GM19452 (cell line): Measurements from ENCODE around the gene GPATCH1.
A peak's percentile ranks its signal among the peaks of the same experiment; 100 is the strongest.
"Not testable (repeated sequence)": the region's sequence is repeated elsewhere in the genome, so short reads cannot be mapped to it uniquely, and the experiment has no call there.

ENCODE experiments used
- ATAC-seq: cut with Tn5 transposase; IDR thresholded peaks from one replicate; pipeline ENCODE4 v1.9.1; 2021; ENCODE audit not compliant: unreplicated experiment

Gene GPATCH1

DNA sequence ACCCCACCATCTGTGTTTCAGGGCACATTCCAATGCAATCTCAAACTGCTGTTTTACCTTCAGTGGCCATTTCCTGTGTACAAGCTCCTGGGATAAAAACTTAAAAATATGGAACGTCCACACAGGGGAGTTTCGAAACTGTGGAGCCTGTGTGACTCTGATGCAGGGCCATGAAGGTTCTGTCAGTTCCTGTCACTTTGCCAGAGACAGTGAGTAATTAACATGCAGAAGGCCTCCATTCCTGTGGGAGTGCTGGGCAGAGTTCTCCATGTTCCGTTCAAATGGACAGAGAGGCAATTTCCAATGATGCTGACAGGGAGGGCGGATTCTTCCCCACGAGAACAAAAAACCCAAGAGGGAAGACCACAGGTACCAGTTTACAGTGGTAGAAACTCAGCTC lies 75.4 kb downstream of the GPATCH1 start:
- ATAC-seq, result no peak

- no peak for ATAC-seq
These were observed 76.9 kb downstream of the GPATCH1 start for GRCh38 chr19:33157906-33158305.

DNA sequence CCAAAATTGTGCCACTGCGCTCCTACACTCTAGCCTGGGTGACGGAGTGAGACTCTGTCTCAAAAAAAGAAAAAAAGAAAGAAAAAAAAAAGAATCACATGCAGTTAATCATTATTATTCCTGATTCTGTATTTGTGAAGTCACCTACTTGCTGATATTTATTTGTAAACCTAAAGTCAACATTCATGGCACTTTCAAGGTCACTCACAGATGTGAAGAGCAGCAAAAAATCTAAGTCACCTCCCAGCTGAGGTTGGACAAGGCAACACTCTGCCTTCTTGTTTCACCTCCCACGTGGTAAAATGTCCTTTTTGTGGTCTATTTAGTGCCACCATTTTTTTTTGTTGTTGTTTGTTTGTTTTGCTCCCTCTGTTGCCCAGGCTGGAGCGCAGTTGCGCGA lies 77.4 kb downstream of the GPATCH1 start:
- no peak for ATAC-seq

DNA sequence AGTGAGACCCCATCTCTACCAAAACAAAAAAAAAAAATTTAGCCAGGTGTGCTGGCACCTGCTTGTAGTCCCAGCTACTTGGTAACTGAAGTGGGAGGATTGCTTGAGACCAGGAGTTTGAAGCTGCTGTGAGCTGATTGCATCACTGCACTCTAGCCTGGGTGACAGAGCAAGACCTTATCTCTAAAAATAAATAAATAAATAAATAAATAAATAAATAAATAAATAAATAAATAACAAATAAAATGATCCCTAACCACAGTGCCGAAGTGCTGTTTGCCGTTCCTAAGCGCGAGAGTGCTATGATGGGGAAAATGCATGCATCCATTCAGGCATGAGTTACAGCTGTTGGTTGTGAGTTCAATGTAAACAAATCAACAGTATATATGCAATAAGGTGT lies 78.2 kb downstream of the GPATCH1 start:
- ATAC-seq, result no peak

- no peak for ATAC-seq
These were observed 78.9 kb downstream of the GPATCH1 start for GRCh38 chr19:33159893-33160292.

- ATAC-seq, result no peak
These were observed 80.2 kb downstream of the GPATCH1 start for GRCh38 chr19:33161201-33161600.

DNA sequence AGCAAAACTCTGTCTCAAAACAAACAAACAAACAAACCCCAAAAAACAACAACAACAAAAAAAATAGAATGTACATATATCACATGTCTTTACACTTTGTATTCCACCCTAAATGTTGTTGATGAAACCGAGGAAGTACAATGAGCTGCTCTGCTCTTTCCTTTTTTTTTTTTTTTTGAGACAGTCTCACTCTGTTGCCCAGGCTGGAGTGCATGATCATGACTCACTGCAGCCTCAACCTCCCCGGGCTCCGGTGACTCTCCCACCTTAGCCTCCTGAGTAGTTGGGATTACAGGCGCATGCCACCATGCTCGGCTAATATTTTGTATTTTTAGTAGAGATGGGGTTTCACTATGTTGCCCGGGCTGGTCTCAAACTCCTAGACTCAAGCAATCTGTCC lies 82.5 kb downstream of the GPATCH1 start:
- no peak for ATAC-seq

- not testable (repeated sequence) for ATAC-seq
These were observed 85.1 kb downstream of the GPATCH1 start for GRCh38 chr19:33166037-33166436.

DNA sequence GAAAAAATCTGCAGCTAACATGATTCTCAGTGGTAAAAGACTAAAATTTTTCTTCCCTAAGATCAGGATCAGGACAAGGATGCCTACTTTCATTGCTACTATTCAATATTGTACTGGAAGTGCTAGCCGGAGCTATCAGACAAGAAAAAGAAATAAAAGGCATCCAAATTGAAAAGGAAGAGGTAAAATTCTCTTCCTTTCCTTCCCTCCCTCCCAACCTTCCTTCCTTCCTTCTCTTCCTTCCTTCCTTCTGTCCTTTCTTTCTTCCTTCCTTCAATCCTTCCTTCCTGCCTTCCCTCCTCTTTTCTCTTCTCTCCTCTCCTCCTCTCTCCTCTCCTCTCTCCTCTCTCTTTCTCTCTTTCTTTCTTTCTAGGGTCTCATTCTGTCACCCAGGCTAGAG lies 86.5 kb downstream of the GPATCH1 start:
- ATAC-seq, result no peak

DNA sequence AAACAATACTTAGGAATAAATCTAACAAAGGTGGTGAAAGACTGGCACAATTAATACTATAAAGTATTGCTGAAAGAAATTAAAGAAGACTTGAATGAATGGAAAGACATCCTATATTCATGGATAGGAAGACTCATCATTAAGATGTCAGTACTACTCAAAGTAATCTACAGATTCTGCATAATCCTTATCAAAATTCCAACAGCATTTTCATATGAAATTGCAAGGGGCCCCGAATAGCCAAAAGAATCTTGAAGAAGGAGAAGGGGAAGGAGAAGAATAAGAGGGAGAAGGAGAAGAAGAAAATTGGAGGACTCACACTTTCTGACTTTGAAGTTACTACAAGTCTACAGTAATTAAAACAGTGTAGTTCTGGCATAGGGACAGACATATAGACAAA lies 87.5 kb downstream of the GPATCH1 start:
- no peak for ATAC-seq

DNA sequence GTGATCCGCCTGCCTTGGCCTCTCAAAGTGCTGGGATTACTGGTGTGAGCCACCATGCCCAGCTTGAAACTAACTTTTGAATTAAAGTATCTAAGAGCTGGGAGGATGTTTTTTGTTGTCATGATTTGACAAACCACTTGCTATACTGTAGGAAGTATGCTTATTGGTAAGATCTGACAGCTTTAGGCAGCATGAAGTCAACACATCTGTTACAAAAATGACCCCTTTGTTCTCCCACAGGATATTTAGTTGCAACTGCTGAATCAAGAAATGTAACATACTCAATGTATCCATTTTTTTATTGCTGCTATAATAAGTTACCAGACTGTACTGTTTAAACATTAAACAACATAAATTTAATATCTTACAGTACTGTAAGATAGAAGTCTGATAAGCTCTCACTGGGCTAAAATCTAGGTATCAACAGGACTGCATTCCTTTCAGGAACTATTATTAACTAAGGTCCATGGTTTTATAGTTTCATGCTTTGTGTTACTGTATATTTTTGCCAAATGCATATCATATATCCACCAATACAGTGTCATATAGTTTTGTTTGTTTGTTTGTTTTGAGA lies 90.3 kb downstream of the GPATCH1 start:
- no peak for ATAC-seq

GRCh38 chr19:33171916-33172359 lies 91.0 kb downstream of the GPATCH1 start:
- ATAC-seq, result no peak

DNA sequence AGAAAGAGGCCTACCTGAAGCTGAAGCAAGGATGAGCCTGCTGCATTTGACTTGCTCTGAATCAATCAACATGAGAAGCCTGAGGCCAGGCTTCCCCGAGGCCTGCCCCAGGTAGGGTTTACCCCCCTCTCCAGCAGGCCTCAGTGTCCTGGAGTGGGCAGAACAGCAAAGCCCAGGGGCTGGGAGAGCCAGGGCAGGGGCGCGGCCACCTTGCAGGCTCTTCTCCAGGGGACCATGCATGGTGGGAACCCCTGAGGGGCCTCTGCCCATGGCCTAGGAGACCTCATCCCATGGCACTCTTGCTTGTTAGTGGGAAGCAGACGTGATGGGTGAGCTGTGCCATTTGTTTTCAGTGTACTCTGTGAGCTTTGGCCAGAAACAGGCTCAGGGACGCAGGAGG lies 93.2 kb downstream of the GPATCH1 start:
- no peak for ATAC-seq

DNA sequence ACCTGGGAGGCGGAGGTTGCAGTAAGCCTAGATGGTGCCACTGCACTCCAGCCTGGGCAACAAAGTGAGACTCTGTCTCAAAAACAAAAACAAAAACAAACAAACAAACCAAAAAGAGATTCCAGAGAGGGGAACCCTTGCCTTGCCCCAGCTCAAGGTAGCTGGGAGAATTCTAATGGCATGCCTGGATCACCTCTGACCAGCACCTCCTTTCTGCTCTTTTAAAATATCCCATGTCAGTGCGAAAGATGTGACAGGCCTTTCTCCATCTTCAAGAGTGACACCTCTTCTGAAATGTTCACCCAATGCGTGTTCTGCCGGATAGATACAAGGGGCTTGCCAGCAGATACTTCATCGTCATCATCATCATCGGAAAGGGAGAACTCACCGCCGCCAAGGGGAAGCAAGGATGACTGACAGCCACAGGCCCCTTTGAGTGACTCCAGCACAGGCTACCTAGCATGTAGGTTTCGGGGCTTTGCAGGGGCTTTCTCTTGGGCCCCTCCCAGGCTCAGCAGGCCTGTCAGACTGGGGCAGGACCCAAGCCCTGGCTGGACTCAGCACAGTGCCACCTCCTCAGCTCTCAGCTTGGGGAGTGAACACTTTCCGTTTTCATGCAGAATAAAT lies 94.3 kb downstream of the GPATCH1 start:
- ATAC-seq, result no peak

- ATAC-seq, result no peak
These were observed 95.1 kb downstream of the GPATCH1 start for GRCh38 chr19:33175886-33176669.

DNA sequence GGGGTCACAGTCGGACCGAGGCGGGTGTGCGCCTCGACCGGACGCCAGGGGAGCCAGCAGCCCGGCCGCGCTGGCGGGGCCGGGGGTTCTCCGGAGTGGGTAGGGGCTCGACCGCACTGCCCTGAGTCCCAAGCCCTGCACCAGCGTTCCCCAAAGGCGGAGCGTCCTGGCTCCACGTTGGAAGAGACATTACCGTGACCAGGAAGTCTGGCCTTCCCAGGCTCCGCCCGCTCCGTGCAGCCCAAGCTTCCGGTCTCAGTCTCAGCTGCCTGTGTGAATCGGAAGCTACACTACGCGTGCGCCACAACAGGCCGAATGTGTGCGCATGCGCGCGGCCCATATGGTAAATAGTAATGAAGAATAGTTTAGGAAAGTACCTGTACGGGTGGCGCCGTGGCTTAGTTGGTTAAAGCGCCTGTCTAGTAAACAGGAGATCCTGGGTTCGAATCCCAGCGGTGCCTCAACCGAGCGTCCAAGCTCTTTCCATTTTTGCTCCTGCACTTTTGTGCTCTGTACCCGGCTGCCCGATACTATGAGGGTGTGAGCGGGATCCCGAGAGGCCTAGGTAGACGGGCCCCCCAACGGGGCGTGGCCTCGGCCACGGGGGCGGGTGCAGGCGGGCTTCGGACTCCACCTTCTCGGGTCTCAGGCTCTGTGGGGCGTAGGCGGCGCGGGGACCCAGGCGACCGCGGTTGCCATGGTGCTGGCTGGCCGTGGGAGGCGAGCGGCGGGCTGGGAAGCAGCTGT lies 95.9 kb downstream of the GPATCH1 start:
- peak; percentile 74 for ATAC-seq

- ATAC-seq, result peak; percentile 21
These were observed 96.5 kb downstream of the GPATCH1 start for GRCh38 chr19:33177417-33177979.
